HT-29 (cell line): ENCODE results near the gene PRTN3. TPM values are rescaled to one million over a fixed set of nuclear protein-coding genes. Genes with fewer than 3 reads are reported as not detected.
A peak's percentile ranks its signal among the peaks of the same experiment; 100 is the strongest.
"Not testable (repeated sequence)": the region's sequence is repeated elsewhere in the genome, so short reads cannot be mapped to it uniquely, and the experiment has no call there.

Experiments used
- DNase-seq: peaks from one replicate; pipeline ENCODE4 v3.0.0-alpha.2; 2015; ENCODE audit warnings: low spot score
- total RNA-seq: library from RNA; depleted of rRNA; stranded (reverse); fragments of >200 nt; shearing (Covaris generic); gene quantifications from 2 replicates; pipeline ENCODE4 v1.2.3, GENCODE V29; 2014

Gene PRTN3
- total RNA-seq, 1 experiment from 2014 or later = not detected

DNA sequence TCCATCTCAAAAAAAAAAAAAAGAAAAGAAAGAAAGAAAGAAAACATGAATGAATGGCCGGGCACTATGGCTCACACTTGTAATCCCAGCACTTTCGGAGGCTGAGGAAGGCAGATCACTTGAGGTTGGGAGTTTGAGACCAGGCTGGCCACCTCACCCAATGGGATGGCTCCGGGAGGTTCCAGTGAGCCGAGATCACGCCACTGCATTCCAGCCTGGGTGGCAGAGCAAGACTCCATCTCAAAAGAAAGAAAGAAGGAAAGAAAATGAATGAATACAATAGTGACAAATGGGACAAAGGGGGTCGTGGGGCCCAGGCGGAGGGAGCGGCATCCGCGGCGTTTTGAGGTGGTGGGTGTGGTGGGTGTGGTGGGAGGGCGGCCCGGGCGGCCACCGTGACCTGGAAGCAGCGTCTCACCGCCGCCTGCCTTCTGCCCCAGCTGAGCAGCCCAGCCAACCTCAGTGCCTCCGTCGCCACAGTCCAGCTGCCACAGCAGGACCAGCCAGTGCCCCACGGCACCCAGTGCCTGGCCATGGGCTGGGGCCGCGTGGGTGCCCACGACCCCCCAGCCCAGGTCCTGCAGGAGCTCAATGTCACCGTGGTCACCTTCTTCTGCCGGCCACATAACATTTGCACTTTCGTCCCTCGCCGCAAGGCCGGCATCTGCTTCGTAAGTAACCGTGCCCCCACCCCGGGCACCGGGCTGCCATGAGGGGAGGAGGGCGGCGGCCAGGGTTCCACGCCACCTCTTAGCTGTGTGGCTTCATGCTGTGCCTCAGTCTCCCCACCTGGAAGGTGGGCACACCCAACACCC lies 5.1 kb downstream of the PRTN3 start:
- DNase-seq = no peak

DNA sequence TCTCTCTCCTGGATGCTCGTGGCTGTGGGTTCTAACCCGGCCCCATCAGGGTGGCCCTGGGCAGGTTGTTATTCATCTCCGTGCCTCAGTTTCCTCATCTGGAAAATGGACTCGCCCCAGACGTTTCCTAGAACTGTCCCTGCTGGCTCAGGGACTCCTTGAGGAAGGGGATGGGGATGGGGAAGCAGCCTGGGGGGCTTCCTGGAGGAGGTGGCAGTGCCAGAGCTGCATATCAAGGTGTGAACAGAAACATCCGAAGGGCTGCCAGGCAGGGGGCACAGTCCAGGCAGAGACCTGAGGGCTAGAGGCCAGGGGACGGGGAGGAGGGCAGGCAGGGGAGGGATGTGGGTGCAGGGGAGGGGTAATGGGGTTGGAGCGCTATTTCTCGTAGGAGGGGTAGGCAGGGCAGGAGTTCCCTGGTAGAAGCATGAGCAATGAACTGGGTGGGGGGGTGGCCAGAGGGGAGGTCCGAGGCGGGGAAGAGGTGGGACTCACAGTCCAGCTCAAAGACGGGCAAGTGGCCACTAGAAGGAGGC lies 7.7 kb downstream of the PRTN3 start:
- no peak for DNase-seq

DNA sequence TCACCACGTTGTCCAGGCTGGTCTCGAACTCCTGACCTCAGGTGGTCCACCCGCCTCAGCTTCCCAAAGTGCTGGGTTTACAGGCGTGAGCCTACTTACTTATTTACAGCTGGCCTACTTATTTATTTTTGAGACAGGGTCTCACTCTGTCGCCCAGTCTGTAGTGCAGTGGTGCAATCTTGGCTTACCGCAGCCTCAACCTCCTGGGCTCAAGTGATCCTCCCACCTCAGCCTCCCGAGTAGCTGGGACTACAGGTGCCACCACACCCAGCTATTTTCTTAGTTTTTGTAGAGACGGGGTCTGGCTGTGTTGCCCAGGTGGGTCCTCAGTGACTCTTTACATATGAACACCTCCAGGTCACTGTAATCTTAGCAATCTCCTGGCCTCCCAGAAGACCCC lies 8.4 kb downstream of the PRTN3 start:
- DNase-seq = not testable (repeated sequence)

DNA sequence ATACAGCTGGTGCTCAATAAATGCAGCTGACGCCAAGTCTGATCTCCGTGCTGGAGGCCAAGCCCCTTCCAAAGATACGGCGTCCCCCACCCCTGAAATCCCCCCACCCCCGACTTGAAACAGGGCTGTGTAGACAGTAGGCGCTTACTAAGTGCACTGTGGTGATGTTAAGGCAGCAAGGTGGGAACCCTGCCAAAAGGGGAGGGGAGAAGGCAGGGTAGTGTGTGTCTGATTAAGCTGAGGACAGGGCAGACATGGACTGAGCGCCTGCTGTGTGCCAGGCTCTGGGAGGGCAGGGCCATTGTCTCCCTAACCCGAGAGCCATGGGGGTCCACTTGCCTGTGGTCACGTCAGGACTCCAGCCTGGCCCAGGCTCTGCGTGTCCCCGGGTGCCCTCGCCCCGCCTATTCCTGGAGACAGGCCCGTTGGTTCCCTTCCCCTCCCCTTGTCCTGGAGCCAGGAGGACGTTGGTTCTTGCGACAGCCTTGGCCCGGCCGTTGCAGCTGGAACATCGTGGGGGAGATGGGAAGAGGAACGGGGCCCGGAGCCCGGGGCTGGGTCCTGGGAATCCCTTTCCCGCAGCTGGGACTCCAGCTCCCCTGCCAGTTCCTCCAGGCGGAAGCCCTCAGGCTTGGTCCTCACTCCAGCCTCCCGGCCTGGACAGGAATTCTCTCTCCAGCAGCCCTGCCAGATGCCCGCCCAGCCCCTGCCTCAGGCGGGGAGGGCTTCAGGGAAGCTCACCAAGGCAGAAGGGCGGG lies 9.6 kb downstream of the PRTN3 start:
- peak; percentile 32 for DNase-seq

DNA sequence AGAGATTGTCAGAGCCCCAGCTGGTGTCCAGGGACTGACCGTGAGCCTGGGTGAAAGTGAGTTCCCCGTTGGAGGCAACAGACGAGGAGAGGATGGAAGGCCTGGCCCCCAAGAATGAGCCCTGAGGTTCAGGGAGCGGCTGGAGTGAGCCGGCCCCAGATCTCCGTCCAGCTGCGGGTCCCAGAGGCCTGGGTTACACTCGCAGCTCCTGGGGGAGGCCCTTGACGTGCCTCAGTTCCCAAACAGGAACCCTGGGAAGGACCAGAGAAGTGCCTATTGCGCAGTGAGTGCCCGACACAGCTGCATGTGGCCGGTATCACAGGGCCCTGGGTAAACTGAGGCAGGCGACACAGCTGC lies 10.2 kb downstream of the PRTN3 start:
- no peak for DNase-seq

DNA sequence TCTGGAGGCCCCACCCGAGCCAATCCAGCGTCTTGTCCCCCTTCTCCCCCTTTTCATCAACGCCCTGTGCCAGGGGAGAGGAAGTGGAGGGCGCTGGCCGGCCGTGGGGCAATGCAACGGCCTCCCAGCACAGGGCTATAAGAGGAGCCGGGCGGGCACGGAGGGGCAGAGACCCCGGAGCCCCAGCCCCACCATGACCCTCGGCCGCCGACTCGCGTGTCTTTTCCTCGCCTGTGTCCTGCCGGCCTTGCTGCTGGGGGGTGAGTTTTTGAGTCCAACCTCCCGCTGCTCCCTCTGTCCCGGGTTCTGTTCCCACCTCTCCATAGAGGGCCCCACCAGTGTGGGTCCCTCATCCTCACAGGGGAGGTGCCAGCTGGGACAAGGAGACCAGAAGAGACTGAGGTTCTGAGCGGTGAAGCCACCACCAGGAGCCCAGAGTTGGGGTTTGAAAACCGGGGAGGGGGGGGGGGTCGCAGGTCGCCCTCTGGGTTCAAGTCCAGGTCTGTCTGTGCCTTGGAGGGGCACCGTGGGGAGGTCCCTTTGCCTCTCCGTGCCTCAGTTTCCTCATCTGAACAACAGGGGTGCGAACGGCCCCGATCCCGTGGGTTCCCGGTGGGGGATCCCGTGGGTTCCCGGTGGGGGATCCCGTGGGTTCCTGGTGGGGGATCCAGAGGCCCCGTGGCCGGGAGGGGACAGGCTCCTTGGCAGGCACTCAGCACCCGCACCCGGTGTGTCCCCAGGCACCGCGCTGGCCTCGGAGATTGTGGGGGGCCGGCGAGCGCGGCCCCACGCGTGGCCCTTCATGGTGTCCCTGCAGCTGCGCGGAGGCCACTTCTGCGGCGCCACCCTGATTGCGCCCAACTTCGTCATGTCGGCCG lies 11.6 kb downstream of the PRTN3 start, which contains the start of gene ELANE:
ELANE (plus strand) TSS at position 168 of the 878 bp plus-strand sequence; CDS start at position 194, 26 bp downstream.
- DNase-seq = no peak

DNA sequence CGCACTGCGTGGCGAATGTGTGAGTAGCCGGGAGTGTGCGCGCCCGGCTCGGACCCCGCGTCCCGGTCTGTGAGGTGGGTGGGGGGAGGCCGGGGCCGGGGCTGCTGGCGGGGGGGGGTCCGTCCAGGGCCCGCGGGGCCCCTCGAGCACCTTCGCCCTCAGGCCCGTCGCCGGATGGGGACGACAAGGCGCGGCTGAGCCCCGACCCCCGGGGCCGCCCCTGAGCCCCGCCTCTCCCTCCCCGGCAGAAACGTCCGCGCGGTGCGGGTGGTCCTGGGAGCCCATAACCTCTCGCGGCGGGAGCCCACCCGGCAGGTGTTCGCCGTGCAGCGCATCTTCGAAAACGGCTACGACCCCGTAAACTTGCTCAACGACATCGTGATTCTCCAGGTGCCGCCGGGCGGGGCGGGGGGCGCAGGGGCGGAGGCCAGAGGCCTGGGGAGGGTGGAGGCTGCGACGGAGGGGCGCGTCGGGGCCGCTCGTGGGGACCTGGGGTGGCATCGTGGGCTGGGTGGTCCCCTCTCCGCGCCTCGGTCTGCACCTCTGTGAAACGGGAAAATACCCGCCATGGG lies 12.3 kb downstream of the PRTN3 start:
- DNase-seq = no peak

DNA sequence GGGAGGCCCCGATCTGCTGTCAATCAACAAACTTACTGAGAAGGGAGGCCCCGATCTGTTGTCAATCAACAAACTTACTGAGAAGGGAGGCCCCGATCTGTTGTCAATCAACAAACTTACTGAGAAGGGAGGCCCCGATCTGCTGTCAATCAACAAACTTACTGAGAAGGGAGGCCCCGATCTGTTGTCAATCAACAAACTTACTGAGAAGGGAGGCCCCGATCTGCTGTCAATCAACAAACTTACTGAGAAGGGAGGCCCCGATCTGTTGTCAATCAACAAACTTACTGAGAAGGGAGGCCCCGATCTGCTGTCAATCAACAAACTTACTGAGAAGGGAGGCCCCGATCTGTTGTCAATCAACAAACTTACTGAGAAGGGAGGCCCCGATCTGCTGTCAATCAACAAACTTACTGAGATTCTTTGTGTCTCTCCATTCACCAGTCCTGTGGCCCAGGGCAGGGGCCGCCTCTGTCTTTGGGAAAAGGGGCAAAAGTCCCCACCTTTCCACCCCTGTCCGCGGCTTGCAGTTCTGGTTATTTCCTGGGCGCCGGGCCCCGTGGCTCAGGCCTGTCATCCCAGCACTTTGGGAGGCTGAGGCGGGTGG lies 12.9 kb downstream of the PRTN3 start:
- not testable (repeated sequence) for DNase-seq

DNA sequence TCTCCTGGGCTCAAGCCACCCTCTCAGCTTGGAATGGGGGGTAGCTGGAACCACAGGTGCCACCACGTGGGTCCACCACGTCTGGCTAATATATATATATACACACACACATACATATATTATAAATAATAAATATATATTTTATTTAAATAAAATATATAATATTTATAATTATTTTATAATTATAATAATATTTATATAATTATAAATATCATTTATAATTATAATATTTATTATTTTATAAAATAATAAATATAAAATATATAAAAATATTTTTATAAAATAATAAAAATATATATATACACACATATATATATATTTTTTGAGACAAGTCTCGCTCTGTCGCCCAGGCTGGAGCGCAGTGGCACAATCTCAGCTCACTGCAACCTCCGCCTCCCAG lies 13.8 kb downstream of the PRTN3 start:
- no peak for DNase-seq

DNA sequence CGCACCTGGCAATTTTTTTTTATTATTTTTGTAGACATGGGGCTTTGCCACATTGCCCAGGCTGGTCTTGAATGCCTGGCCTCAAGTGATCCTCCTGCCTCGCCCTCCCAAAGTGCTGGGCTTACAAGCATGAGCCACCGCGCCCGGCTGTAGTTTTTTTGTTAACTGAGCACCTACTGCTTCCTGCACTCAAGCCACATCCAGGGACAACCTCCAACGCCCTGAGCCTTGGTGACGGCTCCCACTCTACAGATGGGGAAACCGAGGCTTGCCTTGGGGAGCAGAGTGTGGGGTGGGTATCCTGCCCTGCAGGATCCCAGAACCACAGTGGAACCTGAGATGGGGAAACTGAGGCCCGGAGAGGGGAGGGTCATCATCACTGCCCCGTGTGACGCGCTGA lies 14.3 kb downstream of the PRTN3 start:
- DNase-seq = no peak

DNA sequence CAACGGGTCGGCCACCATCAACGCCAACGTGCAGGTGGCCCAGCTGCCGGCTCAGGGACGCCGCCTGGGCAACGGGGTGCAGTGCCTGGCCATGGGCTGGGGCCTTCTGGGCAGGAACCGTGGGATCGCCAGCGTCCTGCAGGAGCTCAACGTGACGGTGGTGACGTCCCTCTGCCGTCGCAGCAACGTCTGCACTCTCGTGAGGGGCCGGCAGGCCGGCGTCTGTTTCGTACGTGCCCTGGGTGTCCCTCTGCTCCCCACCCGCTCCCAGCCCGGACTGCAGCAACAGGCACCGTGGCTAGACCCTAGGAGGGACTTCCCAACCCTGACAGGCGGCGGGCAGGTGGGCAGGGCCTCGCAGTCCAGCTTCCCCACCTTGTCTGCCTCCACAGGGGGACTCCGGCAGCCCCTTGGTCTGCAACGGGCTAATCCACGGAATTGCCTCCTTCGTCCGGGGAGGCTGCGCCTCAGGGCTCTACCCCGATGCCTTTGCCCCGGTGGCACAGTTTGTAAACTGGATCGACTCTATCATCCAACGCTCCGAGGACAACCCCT lies 14.8 kb downstream of the PRTN3 start:
- DNase-seq = no peak

DNA sequence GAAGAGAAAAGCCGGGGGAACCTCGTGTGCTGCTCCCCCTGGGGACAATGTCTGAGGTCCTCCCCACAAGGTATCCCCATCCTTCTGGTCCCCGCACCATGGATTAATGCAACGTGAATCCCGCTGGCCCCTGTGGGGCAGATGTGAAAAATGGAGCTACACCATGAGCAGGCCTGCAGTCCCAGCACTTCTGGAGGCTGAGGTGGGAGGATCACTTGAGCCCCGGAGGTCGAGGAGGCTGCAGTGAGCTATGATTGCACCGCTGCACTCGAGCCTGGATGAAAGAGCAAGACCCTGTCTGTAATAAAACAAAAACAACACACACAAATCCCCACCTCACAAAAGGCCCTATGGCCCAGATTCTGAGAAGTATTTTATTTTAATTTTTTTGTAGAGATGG lies 17.5 kb downstream of the PRTN3 start:
- no peak for DNase-seq

DNA sequence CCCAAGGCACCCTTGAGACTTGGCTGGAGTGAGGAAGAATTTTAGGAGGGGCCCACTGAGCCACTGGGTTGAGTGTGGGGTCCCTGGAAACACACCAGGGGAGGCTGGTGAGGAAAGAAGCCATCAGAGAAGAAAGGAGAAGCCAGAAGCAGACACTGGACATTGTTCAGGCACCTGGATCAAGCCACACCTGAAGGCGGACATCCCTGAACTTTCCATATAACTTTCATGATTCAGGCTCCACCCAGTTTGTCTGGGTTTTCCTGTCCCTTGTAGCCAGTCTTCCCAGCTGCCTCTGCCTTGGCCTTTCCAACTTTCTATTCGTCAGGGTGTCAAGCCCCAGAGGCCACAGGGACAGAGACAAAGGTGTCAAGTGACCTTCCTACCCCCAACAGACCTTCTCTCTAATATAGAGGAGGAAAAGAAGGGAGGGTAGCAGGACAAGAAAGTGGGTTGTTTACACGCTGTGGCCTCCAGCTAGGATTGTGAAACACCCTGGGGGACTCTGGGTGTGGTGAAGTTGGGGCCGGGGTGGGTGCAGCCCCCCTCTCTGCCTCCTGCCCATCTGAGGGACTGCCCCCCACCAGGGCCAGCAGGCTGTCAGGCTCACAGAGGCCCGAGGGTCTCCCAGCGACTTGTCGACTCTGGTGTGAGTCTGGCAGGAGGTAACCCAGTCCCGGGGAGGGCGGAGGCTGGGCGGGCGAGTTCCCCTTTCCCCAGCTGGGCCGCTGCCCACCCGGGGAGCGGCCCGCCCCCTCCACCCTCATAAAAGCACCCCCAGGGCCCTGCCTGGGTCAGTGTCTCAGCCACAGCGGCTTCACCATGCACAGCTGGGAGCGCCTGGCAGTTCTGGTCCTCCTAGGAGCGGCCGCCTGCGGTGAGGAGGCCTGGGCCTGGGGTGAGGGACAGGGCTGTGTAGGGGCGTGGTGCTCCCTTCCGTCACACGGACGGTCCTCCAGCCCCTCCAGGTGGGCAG lies 18.4 kb downstream of the PRTN3 start, which contains the start of gene CFD:
CFD (plus strand) TSS at position 797 of the 976 bp plus-strand sequence; CDS start at position 823, 26 bp downstream.
- peak; percentile 14 for DNase-seq

DNA sequence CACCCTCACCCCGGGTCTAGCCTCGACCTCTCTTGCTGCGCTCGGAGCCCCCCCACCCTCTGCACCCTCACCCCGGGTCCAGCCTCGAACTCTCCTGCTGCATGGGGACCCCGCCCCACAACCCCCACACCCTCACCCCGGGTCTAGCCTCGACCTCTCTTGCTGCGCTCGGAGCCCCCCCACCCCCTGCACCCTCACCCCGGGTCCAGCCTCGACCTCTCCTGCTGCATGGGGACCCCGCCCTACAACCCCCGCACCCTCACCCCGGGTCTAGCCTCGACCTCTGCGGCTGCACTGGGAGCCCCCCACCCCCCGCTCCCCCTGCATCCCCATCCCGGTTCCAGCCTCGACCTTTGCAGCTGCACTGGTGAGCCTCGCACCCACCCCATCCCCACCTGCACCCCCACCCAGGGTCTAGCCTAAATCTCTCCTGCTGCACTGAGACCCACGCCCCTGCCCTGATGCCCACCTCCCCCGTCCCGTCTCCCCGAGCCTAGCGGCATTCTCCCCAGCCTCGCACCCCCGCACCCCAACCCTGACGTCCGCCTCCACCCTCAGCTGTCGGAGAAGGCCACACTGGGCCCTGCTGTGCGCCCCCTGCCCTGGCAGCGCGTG lies 20.4 kb downstream of the PRTN3 start:
- DNase-seq = no peak

DNA sequence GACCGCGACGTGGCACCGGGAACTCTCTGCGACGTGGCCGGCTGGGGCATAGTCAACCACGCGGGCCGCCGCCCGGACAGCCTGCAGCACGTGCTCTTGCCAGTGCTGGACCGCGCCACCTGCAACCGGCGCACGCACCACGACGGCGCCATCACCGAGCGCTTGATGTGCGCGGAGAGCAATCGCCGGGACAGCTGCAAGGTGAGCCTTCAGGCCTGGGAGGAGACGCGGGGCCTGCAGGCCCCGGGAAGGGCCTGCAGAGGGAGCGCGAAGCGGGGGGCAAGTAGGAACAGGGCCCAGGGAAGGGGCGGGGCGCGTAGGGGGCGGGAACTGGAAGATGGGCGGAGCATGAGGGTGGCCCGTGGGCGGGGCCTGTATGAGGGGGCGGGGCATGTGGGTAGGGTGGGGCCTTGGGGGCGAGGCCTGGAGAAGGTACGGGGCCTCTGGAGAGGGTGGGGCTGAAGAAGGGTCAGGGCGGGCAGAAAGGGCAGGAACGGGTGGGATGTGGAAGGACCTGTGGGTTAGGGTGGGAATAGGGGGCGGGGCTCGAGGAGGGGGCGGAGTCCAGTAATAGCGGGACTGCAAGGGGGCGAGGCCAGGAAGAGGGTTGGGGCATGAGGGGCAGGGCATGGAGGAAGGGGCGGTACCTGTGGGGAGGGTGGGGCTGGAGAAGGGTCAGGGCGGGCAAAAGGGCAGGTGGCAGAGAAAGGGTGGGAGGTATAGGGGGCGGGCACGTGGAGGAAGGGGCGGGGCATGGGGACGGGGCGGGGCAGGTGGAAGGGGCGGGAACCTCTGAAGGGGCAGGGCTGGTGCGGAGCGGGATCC lies 21.2 kb downstream of the PRTN3 start:
- DNase-seq = peak; percentile 17

DNA sequence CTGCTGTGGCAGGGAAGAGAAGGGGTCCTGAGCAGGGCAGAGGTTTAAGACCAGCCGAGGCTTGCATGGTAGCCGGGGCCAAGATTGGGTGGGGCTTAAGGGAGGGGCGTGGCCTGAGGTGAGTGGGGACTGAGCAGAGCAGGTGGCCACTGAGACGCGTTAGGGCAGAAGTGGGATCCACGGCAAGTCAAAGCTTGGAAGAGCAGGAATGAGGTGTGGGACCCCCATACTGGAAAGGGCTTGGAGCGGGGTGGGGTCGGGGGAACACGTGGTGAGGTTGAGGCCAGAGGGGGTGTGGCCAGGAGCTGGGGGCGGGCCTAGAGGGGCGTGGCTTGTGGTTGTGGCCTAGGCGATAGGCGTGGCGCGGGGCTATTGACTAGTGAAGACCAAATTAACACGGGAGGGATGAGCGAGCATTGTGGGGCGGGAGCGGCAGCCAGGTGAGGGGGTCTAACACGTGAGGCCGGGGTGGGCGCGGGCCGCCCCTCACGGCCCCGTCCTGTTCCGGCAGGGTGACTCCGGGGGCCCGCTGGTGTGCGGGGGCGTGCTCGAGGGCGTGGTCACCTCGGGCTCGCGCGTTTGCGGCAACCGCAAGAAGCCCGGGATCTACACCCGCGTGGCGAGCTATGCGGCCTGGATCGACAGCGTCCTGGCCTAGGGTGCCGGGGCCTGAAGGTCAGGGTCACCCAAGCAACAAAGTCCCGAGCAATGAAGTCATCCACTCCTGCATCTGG lies 21.9 kb downstream of the PRTN3 start:
- no peak for DNase-seq

DNA sequence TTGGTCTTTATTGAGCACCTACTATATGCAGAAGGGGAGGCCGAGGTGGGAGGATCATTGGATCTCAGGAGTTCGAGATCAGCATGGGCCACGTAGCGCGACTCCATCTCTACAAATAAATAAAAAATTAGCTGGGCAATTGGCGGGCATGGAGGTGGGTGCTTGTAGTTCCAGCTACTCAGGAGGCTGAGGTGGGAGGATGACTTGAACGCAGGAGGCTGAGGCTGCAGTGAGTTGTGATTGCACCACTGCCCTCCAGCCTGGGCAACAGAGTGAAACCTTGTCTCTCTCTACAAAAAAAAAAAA lies 22.5 kb downstream of the PRTN3 start:
- DNase-seq = no peak
